HepG2 (cell line): ENCODE measurements around the gene XRCC1. TPM values are rescaled to one million over a fixed set of nuclear protein-coding genes. Genes with fewer than 3 reads are reported as not detected.
A peak's percentile ranks its signal among the peaks of the same experiment; 100 is the strongest.

Experiments
- ARID2 ChIP-seq: sonication (generic); formaldehyde crosslinking; IDR thresholded peaks from 2 replicates; pipeline ENCODE4 v1.8.1; 2022; ENCODE audit warnings: mild to moderate bottlenecking, missing genetic modification reagents, borderline replicate concordance
- CENPX ChIP-seq: sonication (generic); formaldehyde crosslinking; IDR thresholded peaks from 2 replicates; pipeline ENCODE4 v1.9.0; 2021; ENCODE audit warnings: mild to moderate bottlenecking, missing genetic modification reagents, moderate library complexity
- CREBL2 ChIP-seq: sonication (generic); formaldehyde crosslinking; IDR thresholded peaks from 2 replicates; pipeline ENCODE4 v1.8.1; 2023; ENCODE audit warnings: missing genetic modification reagents, mild to moderate bottlenecking, borderline replicate concordance
- EHMT2 ChIP-seq: fragments of 200-600 bp; sonication (generic); IDR thresholded peaks from 2 replicates; pipeline ENCODE4 v1.7.0; 2017; ENCODE audit warnings: antibody characterized with exemption, low read depth, low read length, borderline replicate concordance
- ERF ChIP-seq: IDR thresholded peaks from 2 replicates; pipeline ENCODE4 v1.6.1; 2018; ENCODE audit warnings: missing biosample characterization, missing genetic modification reagents
- GABPA ChIP-seq, 2 experiments: IDR thresholded peaks; 2 replicates each; pipeline ENCODE4 v1.6.1; 2011 to 2016; ENCODE audit warnings: low read depth in 2 of 2, low read length in 1 of 2, missing biosample characterization in 1 of 2, missing genetic modification characterization in 1 of 2
- HHEX ChIP-seq: IDR thresholded peaks from 2 replicates; pipeline ENCODE4 v1.6.1; 2016; ENCODE audit warnings: control low read depth
- HOXD1 ChIP-seq: sonication (generic); formaldehyde crosslinking; IDR thresholded peaks from 2 replicates; pipeline ENCODE4 v1.5.0; 2020; ENCODE audit warnings: missing genetic modification reagents
- NFKBIZ ChIP-seq: IDR thresholded peaks from 2 replicates; pipeline ENCODE4 v1.6.1; 2018; ENCODE audit warnings: missing genetic modification reagents, missing compliant biosample characterization
- ZBTB8A ChIP-seq: sonication (generic); formaldehyde crosslinking; IDR thresholded peaks from 2 replicates; pipeline ENCODE4 v1.4.0; 2020; ENCODE audit warnings: mild to moderate bottlenecking, low read depth, missing genetic modification reagents, borderline replicate concordance
- ZC3H13 ChIP-seq: sonication (generic); formaldehyde crosslinking; IDR thresholded peaks from 2 replicates; pipeline ENCODE4 v1.8.1; 2023; ENCODE audit warnings: mild to moderate bottlenecking, missing genetic modification reagents, moderate library complexity
- ZFP82 ChIP-seq: sonication (generic); formaldehyde crosslinking; IDR thresholded peaks from 2 replicates; pipeline ENCODE4 v1.5.1; 2020; ENCODE audit warnings: mild to moderate bottlenecking, missing genetic modification reagents, borderline replicate concordance
- ZNF142 ChIP-seq: sonication (generic); formaldehyde crosslinking; IDR thresholded peaks from 2 replicates; pipeline ENCODE4 v1.4.0; 2020; ENCODE audit warnings: missing genetic modification reagents
- ZNF326 ChIP-seq: sonication (generic); formaldehyde crosslinking; IDR thresholded peaks from 2 replicates; pipeline ENCODE4 v1.4.0; 2020; ENCODE audit warnings: missing genetic modification reagents, borderline replicate concordance
- ZNF432 ChIP-seq: sonication (generic); formaldehyde crosslinking; IDR thresholded peaks from 2 replicates; pipeline ENCODE4 v1.5.0; 2020; ENCODE audit warnings: missing genetic modification reagents, mild to moderate bottlenecking, borderline replicate concordance
- ZNF460 ChIP-seq: sonication (generic); formaldehyde crosslinking; IDR thresholded peaks from 2 replicates; pipeline ENCODE4 v1.5.1; 2020; ENCODE audit warnings: missing genetic modification reagents, mild to moderate bottlenecking, borderline replicate concordance
- polyA plus RNA-seq, 8 experiments: library from polyadenylated mRNA; depleted of rRNA in 3 of 8; stranded (reverse) in 7 of 8; unstranded in 1 of 8; fragments of >200 nt; fragmentation: Illumina TruSeq in 4 of 8; extraction: Trizol in 4 of 8; gene quantifications; 2 replicates each; pipeline versions ENCODE4 v1.2.1 to v1.2.3, GENCODE V29; 2011 to 2016; ENCODE audit warnings: low read depth in 4 of 8, missing spikeins in 1 of 8, mixed read lengths in 1 of 8; ENCODE audit not compliant: insufficient read depth in 1 of 8
- total RNA-seq, 5 experiments: library from RNA; depleted of rRNA; stranded (reverse); fragments of >200 nt; fragmentation: Illumina TruSeq; extraction: Trizol; gene quantifications; 2 replicates each; pipeline ENCODE4 v1.2.3, GENCODE V29; 2016; ENCODE audit warnings: low read depth in 1 of 5
- TF ChIP-seq, protein P1 (sequence below): sonication (generic); formaldehyde crosslinking; conservative IDR thresholded peaks from 2 replicates; pipeline ENCODE4 v1.8.0; 2022; ENCODE audit warnings: mild to moderate bottlenecking, moderate library complexity, missing genetic modification reagents
- TF ChIP-seq, protein P2 (sequence below): sonication (generic); formaldehyde crosslinking; IDR thresholded peaks from 2 replicates; pipeline ENCODE4 v1.4.0; 2020; ENCODE audit warnings: missing genetic modification reagents, mild to moderate bottlenecking, borderline replicate concordance
- TF ChIP-seq, protein P3 (sequence below): IDR thresholded peaks from 2 replicates; pipeline ENCODE4 v1.6.1; 2016

The XRCC1 gene
- total and polyA plus RNA-seq, 2 of the 13 experiments (the other 11 are each of a cell fraction or from before 2014, with no cell fraction given), result 24.7 to 26.3 TPM

DNA sequence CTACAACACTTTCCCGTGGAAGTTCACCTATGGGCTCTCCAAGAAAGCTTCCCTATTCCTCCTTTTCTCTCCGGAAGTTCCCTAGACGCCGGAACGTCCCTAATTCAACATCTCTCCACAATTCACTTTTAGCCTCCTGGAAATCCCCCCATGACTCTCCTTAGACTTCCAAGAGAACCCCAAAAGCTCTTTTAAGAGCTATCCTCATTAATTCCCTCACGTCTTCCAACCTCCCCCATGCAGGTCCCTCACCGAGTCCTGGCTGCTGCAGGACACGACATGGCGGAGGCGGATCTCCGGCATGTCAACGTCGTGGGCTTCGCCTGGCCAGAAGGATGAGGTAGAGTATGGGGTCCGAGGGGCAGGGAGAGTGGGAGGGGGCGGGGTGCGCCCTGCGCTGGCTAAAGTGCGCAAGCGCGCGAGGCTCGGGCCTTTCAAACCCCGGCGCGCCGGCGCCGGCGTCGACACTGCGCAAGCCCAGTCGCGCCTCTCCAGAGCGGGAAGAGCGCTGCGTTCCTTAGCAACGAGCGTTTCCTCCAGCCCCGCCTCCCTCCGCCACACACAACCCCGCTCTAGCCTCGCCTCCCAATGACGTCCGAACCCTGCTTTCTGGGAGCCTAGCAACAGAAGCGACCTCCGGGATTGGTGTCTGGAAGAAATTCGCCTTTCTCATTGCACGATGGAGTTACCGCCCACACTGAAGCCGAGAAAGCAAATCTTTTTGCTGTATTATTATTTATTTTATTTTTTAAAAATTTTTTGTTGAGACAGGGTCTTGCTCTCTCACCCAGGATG, at the start of gene XRCC1, which contains the start of gene PINLYP (continued):
- TF ChIP-seq ZNF142 (CRISPR knock-in tag), result 0 out of 2 replicates have a peak, but pooled peaks have one; percentile 62
- TF ChIP-seq GABPA (IDR thresholded peaks at IDR 0.05; ENCODE audit: low read depth, low read length), result no peak
- TF ChIP-seq GABPA (CRISPR knock-in tag; IDR thresholded peaks at IDR 0.05; ENCODE audit: low read depth), result peak; percentile 56
- no peak for TF ChIP-seq ZNF460 (CRISPR knock-in tag)
- TF ChIP-seq HOXD1 (CRISPR knock-in tag), result no peak
- no peak for TF ChIP-seq ZNF326
- no peak for TF ChIP-seq ZBTB8A
- TF ChIP-seq, protein P1, sequence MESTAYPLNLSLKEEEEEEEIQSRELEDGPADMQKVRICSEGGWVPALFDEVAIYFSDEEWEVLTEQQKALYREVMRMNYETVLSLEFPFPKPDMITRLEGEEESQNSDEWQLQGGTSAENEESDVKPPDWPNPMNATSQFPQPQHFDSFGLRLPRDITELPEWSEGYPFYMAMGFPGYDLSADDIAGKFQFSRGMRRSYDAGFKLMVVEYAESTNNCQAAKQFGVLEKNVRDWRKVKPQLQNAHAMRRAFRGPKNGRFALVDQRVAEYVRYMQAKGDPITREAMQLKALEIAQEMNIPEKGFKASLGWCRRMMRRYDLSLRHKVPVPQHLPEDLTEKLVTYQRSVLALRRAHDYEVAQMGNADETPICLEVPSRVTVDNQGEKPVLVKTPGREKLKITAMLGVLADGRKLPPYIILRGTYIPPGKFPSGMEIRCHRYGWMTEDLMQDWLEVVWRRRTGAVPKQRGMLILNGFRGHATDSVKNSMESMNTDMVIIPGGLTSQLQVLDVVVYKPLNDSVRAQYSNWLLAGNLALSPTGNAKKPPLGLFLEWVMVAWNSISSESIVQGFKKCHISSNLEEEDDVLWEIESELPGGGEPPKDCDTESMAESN (CRISPR knock-in tag), result no peak
- TF ChIP-seq ZFP82 (CRISPR knock-in tag), result no peak
- no peak for TF ChIP-seq ZNF432 (CRISPR knock-in tag)
- TF ChIP-seq HHEX, result no peak
- TF ChIP-seq ZC3H13, result no peak
- no peak for TF ChIP-seq CREBL2 (CRISPR knock-in tag)
- TF ChIP-seq EHMT2, result no peak
- TF ChIP-seq, protein P2, sequence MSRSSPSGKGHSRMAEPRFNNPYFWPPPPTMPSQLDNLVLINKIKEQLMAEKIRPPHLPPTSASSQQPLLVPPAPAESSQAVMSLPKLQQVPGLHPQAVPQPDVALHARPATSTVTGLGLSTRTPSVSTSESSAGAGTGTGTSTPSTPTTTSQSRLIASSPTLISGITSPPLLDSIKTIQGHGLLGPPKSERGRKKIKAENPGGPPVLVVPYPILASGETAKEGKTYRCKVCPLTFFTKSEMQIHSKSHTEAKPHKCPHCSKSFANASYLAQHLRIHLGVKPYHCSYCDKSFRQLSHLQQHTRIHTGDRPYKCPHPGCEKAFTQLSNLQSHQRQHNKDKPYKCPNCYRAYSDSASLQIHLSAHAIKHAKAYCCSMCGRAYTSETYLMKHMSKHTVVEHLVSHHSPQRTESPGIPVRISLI, result no peak
- no peak for TF ChIP-seq ERF
- TF ChIP-seq, protein P3, sequence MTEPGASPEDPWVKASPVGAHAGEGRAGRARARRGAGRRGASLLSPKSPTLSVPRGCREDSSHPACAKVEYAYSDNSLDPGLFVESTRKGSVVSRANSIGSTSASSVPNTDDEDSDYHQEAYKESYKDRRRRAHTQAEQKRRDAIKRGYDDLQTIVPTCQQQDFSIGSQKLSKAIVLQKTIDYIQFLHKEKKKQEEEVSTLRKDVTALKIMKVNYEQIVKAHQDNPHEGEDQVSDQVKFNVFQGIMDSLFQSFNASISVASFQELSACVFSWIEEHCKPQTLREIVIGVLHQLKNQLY (CRISPR knock-in tag), result no peak
- no peak for TF ChIP-seq NFKBIZ (CRISPR knock-in tag)
- no peak for TF ChIP-seq ARID2 (CRISPR knock-in tag)
- no peak for TF ChIP-seq CENPX (CRISPR knock-in tag)
